GM18868 (cell line): ENCODE results near the gene EGR2.
A peak's percentile ranks its signal among the peaks of the same experiment; 100 is the strongest.

ENCODE experiments used
- ATAC-seq: cut with Tn5 transposase; IDR thresholded peaks from one replicate; pipeline ENCODE4 v1.9.1; 2021; ENCODE audit warnings: mild to moderate bottlenecking, moderate library complexity; ENCODE audit not compliant: unreplicated experiment

The EGR2 gene

DNA sequence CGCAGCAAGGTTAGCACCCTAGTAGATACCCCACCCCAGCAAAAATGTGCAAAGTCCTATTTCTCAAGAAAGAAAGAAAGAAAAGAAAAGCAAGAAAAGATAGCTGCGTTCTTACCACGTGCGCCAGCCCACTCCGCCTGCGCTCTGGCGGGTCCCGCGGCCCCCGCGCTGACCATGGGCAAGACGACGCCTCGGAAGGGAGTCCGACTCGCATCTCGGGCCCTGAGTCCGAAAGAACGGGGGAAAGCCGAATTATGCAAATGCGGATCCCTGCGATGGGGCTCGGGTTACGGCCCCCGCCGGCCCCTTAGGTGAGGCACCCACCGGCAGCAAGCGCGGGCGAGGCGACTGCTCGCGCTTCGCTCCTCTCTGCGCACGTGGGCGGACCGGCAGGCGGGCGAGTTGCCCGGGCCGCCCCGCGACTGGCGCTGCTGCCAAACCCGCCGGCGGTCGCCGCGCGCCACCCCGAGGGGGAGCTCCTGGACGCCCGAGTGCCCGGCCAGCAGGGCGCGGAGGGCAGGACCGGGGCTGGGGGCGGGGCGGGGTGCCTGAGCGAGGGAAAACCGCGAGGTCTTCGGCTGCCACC is 2.4 kb upstream of the EGR2 start:
- ATAC-seq, result no peak

DNA sequence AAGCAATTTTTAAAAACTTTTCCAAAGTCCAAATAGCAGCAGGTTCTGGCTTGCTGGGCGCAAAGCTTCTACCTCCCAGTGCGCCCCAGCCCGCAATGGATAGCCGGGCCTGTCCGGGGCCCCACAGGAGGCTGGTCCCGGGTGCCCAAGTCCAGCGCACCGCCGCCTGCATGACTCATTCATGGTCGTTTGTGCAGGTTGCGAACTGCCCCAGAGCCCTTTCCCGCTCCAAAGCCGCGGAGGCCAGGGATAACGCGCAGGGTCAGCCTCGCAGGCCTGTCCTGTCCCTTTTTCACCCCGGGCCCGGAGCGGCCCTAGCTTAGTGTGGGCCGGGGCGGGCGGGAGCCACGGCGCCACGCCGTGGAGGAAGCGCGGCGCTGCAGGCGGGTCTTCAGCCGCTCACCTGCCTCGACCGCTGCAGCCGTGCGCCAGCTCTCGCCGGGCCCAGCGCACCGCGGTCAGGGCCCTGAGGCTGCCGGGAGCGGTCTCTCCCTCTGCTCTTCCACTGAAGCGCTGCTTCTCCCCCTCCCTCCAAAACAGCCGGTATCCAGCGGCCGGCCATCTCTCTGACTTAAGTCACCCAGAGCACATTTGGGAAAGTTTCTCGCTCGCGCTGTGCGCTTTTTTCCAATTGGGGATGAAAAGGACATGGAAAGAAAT is 1.7 kb upstream of the EGR2 start:
- peak; percentile 32 for ATAC-seq

DNA sequence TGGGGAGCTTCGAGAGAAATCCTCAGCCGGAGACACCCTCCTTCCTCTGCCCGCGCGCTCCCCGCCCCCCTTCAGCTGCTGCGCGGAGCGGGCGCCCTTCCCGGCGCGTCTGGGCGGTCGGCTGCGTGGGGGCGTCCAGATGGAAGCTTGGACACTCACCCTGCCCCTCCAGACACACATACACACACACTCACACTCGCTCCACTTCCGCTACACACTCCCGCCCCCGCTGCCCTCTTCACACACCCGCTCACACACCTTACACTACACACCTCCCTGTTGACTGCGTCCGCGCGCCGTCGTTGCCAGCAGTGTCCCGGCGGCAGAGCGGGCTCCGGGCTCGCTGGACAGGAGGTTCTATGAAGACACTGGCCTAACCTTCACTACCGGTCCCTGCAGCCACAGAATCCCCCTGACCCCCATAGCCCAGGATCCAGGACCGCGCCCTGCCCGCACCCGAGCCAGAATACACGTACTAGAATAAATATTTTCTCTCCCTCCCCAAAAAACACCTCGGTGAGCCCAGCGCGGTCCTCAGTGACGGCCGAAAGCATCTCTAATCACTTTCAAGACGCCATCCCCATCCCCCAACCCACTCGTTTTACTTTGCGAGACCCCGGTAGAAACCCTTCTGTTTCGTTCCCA is 1.1 kb upstream of the EGR2 start:
- ATAC-seq, result peak; percentile 0

DNA sequence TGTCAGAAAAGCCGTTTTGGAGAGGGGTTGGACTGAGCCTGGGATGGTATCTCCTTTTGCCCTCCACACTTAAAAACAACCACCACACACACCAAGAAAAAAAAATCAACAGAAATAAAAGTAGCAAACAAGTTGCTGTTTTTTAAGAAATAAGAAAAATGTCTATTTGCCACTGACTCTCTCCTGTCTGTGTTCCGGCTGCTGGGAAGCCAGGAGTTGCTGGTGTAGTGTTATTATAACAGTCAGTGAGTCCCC is 163 bp downstream of the EGR2 start:
- ATAC-seq, result no peak

DNA sequence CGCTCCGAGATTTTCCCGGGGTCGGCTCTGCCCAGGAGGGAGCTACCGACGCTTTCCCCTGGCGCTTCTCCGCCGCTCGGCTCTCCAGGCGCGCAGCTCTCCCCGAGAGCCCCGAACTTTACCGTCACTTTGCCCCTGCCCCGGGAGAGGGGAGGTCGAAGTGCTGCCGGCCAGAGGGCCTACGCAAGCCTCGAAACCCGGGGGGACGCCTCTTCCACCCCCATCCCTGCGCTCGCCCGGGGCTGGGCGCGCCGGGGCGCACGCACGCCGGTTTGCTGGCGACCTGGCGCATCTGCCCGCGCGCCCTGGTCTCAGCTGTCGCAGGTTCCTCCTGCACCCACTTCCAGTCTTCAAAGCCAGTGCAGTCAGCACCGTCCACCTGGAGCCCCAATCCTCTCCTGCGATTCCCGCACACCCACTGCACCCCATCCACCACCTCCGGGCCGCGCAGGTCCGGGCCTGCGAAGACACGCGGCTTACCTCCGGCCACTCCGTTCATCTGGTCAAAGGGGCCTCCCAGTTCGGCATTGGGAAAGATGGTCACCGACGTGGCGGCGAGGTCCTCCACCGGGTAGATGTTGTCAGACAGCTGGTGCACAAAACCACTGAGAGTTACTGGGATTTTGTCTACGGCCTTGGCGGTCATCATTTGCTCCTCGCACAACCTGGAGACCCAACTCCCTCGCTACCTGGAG is 638 bp downstream of the EGR2 start:
- ATAC-seq, result no peak

DNA sequence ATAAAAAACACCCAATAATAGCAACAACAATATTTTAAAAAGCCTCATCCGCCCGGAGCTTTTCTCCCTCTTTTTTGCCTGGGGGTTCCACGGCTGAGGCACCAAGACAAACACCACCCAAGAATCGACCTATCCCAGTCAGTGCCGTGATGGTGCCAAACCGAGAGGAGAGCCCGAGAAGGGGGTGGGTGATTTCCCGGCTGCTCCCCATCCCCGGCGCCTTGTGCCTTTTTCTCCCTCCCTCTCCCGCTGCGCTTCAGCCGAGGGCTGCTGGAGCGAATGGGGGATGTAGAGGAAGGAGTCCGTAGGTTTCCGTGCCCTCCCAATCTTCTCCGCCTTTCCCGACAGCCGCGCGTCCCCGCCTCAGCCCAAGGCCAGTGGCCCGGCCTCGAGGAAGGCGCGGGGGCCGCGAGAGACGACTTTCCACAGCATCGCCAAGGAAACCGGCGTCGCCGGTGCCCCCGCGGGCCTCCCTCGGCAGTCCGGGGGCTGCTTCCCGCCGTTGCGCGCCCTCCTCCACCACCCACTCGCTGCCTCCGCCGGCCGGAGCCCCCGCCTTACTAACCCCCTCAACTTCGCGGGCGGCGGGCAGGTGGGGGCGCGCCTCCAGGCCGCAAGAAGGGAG is 1.3 kb downstream of the EGR2 start:
- ATAC-seq, result no peak

DNA sequence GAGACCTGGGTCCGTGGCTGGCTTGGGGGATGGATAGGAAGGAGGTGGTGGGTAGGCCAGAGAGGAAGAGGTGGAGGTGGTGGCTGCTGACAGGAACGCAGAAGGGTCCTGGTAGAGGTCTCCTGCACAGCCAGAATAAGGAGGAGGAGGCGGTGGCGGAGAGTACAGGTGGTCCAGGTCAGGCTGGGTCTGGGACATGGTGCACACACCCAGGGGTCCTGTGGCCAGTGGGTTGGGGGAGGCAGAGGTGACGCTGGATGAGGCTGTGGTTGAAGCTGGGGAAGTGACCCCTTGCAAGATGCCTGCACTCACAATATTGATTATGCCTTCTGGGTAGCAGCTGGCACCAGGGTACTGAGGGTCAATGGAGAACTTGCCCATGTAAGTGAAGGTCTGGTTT is 2.2 kb downstream of the EGR2 start:
- ATAC-seq, result no peak

DNA sequence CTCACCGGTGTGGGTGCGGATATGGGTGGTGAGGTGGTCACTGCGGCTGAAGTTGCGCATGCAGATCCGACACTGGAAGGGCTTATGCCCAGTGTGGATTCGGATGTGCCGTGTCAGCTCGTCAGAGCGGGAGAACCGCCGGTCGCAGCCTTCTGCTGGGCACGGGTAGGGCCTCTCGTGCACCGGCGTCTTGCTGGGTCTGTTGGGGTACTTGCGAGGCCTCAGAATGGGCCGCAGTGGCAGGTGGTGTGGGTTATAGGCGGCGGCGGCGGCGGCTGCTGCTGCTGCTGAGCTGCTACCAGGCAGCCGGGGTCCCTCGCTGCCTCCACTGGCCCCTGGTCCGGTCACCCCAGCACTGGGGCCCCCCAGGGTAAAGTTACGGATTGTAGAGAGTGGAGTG is 2.7 kb downstream of the EGR2 start:
- no peak for ATAC-seq

DNA sequence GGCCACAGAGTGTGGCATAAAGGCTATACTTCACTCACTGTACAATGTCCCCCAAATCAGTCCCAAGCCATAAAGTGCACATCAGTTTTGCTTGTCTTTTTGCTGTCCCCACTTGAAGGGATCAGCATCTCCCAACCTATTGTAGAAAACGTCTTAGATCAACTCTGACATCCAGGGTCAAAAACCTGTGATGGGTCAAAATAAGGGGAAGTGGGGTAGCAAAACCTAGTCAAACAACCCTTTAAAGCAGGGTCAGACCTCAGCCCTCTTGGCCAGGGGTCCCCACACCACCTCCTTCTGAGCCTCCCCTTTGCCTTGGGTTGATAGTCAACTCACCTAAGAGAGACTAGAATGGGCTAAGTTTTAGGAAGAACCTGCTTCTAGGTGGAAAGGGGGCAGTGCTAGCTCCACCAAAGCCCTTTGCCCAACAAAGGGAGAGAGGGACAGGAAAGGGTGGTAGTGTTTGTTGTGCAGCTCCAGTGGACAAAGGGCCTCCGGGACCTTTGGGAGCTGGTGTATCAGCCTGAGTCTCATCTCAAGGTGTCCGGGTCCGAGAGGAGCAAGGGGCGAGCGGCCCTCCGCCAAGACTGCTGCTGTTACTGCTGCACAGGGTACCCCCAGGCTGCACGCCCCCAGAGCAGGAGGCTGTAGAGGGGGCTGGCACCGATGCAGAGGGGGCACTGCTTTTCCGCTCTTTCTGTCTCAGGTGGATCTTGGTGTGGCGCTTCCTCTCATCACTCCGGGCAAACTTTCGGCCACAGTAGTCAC is 3.3 kb downstream of the EGR2 start:
- ATAC-seq, result no peak

DNA sequence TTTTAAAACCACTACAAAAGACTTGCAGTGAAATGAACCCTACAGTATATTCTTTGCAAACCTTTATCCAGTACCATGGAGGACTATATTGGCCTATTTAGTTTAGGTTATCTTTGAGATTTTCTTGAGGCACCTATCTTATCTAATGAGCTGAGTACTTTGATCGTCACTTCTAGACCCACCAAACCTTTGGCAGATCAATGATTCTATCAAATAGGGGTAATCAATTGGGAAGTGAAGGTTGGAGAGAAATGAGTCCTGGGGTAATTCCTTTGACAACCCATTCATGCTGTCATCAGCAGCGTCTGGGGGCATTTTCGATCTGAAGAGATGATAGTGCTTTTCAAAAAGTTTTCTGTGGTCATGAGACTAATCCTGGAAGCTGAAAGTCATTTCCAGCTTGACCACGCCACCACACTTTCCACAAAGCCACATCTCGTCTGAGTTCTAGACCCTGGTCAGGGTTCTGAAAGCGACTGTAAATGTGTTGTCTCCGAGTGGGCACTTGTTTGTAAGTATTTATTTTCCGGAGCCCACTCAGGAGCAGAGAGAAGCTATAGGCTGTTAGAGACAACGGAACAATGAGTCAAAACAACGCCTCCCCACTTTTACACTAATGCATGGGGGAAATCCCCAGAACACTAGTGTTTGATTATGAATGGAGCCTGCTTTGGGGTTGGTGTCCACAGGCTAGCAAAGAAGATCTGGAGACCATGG is 4.8 kb downstream of the EGR2 start:
- peak; percentile 57 for ATAC-seq

DNA sequence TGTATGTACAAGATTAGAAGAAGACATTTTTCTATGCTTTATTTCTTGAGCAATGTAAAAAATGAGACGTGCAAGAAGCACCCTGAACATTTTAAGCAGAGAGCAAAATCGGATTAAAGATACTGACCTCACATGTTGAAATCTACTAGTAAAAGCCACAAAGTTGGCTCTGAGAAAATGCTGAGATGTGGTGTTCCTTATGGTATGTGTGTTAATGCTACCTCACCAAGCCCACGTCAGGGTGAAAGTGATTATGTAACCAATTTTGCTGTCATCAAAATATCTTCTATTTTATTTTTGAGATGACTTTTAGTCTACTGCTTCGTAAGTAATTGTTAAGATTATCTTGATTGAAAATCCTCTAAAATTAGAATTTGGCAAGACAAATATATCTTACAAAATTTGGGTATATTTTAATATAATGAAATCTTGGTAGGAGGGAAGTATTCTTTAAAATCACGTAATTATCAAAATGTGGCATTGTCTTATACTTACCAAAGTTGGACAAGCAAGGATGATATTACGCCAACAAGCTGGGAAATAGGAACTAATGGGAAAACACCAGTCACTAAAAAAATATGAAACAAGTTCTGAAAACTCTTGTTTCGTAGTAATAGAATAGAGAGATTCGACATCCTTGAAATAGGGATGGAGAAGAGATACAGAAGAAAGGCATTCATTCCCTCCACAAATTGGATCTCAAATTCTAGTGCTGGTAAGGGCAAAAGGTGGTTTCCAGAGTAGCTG is 5.8 kb downstream of the EGR2 start:
- ATAC-seq, result no peak

DNA sequence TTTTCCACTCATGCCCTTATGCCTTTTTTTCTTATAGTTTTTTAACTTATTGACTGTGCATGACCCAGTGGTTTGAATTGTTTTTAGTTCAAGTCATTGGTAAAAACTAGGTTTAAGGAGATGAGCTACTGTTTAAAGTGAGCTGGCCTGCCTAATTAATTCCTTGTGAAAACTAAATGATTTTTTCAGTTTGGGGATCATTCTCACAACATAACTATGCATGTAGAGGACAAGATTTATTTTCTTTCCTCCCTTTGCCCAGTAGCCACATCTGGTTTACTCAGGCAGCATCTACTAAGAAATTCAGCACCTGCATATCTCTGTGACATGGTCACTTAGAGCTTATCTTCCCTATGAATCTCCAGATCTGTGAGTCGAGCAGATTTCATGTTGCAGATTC is 9.9 kb downstream of the EGR2 start:
- ATAC-seq, result no peak

DNA sequence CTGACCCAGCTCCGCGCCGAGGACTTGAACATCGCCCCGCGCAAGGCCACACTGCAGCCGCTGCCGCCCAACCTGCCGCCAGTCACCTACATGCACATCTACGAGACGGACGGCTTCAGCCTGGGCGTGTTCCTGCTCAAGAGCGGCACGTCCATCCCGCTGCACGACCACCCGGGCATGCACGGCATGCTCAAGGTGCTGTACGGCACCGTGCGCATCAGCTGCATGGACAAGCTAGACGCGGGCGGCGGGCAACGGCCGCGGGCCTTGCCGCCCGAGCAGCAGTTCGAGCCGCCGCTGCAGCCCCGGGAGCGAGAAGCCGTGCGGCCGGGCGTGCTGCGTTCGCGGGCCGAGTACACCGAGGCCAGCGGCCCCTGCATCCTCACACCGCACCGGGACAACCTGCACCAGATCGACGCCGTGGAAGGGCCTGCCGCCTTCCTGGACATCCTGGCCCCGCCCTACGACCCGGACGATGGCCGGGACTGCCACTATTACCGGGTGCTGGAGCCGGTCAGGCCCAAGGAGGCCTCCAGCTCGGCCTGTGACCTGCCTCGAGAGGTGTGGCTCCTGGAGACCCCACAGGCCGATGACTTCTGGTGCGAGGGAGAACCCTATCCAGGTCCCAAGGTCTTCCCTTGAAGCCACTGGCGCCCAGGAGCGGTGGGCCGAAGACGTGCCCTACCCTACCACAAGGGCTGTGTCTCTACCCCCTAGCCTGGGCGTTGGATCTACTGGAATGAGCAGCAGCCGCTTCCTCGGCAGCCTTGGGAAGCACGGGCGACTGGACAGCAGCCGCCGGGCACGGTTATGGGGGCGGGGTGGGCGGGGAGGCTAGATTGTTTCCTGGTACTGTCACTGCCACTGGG is 10.7 kb downstream of the EGR2 start:
- peak; percentile 1 for ATAC-seq

DNA sequence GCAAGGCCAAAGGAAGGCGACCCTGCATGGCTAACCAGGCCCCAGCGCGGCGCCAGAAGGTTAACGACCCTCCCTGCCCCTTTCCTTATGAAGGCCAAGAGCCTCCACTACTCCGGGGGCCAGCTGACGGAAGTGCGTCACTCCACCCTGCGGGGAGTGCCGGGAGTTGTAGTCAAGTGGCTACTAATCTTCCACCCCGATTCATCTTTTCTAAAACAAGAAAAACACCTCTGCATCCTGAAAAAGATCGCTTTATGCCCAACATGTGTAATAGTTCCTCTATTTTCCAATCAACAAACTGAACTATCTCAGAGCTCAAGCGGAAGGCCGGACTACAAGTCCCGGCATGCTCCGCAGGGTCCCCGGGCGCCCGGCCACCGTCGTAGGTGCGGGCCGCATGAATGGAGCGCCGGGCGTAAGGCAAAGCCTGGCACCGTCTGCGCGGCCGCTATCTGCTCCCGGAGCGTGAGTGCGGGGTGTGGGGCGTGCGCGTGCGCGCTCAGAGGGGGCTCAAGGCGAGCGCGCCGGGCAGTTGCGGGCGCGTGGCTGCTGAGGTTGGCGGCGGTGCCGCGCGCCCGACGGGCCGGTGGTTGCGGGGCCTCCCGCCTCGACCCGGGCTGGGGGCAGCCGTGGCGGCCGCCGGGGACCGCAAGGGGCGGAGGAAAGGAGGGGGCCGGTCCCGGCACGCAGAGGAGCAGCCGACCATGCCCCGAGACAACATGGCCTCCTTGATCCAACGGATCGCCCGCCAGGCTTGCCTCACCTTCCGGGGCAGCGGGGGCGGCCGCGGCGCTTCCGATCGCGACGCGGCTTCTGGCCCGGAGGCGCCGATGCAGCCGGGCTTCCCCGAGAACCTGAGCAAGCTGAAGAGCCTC is 11.6 kb downstream of the EGR2 start, which contains the start of gene ADO:
Gene ADO, plus strand, starts transcription at position 365 of the 875 bp plus-strand sequence. Its CDS starts 340 bp downstream, at position 705.
- ATAC-seq, result peak; percentile 88

DNA sequence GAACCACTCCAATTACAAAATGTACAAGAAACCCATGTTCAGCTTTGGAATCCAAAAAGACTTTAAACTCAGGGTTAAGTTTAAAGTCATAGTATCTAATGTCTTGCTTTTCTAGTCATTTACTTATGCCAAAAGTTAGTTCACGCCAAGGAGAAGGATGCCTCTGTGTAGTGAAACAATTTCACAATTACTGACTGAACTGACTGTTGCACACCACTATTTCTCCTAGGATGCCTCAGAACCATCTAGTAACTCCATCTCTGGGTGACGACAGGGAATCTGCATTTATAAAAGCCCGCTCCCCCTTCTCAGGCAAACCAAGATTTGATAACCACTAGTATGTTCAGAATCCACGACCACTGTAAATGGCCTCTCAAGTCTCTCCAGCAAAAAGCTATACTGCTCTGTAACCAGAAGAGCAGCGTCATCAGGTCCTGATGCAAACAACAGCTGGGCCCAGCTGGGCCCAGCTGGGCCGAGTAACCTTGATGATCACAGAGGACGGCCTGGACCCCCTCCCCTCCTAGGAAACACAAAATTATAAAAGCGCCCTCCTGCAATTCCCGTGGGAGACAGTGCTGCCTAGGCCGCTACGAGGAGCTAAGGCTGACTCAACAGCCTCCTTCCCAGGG is 12.3 kb downstream of the EGR2 start:
- no peak for ATAC-seq

DNA sequence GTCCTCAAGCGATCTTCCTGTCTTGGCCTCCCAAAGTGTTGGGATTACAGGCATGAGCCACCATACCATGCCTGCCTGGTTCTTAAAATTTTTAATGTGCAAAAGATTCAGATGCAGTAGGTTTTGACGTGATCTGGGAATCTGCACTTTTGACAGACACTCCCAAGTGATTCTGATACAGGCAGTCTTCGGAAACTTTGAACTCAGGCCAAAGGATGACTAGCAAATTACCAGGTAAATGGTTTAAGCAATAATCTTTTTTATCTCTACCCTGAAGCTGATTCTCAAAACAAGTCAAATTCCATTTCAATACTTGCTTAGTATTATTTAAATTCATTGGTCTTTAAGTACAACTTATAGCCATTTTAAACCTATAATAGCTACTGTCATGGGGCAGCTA is 14.3 kb downstream of the EGR2 start:
- no peak for ATAC-seq

DNA sequence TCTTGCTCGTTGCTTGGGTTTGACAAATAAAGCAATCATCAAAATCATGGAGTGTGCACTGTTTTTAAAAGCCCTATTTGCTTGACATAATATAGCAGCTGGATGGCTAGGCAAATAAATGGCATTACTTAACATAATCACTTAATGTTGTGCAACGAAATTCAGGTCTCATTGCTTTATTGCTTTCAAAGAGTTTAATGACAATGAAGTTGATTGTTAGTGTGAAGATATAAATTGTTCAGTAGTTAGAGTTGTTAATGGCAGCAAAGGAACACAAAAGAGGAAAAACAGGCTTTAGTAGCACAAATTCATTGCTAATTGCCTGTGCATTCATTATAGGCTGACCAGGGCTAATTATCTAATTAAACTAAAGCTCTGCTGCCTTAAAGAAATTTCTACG is 19.3 kb downstream of the EGR2 start:
- ATAC-seq, result no peak
